T-helper 22 cell (primary cell): ENCODE results near the gene LNPEP.
A peak's percentile ranks its signal among the peaks of the same experiment; 100 is the strongest.
"Not testable (repeated sequence)": the region's sequence is repeated elsewhere in the genome, so short reads cannot be mapped to it uniquely, and the experiment has no call there.

Experiments used
- DNase-seq: peaks from one replicate; pipeline ENCODE4 v3.0.0-alpha.2; 2020; ENCODE audit warnings: low read depth

The LNPEP gene

DNA sequence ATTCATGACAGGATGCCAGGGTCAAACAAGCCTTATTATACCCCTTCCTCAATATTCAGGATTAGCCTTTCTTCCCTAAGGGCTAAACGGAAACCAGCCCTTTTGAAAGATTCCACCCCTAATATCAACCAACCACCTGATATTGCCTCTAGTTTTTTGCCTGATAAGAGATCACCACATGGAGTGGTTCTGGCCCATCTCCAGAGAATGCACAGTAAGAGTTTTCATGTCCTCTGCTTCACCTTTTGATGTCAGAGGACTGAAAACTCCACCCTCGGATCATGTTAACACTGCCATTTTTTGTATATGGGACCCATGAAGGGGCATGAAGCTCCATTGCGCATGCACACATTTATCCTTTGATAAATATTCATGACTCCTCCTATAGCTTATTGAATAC, 5.8 kb upstream of the LNPEP start:
- no peak for DNase-seq

GRCh38 chr5:96930589-96930988, 5.3 kb upstream of the LNPEP start:
- DNase-seq: no peak

- not testable (repeated sequence) for DNase-seq
Observed at GRCh38 chr5:96931037-96931436, 4.8 kb upstream of the LNPEP start.

DNA sequence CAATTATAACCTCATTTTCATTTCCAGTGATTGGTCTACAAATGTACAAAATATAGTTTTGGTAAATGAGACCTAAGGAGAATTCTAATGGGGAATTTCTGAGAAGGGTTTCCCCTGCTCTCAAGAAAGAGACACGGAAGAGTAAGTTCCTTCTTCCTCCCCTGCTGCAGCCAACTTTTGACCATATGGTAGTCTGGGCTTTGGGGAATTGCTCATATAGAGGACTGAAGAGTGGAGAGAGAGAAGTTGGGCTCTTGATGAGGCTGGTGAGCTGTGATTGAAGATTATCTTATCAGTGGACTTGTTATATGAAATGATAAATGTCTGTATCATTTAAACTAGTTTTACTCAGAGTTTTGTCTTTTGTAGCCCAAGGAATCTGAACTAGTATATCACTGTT, 4.3 kb upstream of the LNPEP start:
- DNase-seq: no peak

DNA sequence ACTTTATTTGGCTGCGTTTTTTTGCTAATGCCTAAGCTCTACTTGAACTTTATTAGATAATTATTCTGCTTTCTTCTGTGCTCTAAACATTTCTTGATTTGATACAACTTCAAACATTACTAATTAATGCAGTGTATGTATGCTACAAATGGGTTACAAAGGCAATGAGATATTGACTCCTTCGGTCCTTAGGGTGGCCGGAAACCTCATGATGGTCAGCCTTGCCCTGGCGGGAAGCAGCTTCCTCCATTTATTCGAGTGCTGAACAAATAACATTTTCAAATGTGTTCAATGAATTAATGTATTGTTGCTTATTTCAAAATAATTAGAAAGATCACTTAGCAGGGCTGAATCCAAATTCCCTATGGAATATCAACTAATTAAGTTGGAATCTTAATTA, 3.9 kb upstream of the LNPEP start:
- DNase-seq: no peak

- DNase-seq: no peak
Observed at GRCh38 chr5:96933764-96934707, 1.8 kb upstream of the LNPEP start.

GRCh38 chr5:96934708-96935558, 947 bp upstream of the LNPEP start:
- peak; percentile 89 for DNase-seq

DNA sequence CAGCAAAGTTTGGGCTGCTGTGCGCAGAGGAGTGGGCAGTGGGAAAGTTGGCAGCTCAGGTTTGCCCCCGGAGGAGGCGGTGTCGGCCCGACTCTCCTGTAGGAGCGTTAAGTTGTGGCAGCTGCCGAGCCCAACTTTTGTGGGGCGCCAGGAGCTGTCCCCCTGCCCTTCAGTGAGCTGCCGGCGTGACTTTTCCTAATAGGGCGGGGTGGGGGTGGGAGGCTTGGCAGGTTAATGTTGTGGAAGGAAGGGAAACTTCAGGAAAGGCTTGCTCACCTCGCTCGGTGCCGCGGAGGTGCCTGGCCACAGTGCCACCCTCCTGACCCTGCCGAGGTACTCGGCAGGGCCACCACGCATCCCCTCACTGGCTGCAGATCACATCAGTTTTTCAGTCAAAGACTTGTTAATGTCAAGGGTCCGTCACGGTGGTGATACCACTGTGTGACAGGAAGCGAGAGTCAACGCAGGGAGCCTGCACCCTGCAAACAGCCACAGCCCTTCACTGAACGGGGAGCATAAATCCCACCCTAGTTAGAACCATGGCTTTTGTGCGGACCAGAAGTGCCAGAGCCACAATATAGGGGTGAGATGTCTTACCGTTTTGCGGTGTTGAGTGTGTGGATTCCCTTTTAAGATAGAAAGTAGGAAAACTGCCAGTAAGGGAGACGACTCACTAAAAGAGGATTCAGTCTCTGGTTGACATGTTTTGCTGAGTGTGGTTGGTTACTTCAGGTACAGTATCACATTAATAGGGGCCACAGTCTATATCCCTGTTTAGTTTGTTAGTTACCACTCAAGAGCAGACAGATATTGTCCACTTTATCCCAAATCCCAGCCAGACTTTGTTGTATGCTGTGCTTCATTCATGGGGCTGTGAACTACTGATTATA, 796 bp downstream of the LNPEP start:
- DNase-seq: peak; percentile 24

DNA sequence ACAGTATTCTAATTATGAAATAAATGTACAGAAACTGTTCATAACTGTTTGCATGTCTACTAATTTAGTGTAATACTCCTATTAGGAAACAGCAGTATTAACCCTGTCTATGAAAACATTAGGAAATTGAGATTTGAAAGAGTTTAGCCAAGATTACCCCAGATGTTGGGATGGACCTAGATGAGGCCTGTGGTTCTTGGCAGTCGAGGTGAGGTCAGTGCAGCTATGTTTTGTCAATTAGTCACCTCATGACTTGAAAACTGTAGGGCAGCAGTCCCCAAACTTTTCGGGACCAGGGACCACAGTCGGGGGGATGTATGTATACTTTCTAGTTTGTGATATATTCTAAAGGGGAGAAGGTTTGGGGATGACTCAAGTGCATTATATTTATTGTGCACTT, 4.7 kb downstream of the LNPEP start:
- DNase-seq: no peak

DNA sequence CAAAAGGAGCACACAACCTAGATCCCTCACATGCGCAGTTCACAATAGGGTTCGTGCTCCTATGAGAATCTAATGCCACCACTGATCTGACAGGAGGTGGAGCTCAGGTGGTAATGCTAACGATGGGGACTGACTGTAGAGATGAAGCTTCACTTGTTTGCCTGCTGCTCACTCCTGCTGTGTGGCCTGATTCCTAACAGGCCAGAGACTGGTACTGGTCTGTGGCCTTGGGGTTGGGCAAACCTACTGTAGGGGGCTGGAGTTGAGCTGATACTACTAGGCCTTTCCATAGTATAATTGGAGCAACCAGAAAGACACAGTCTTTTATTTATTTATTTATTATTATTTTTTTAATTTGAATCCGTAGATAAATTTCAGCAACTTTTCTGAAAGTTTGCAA, 5.3 kb downstream of the LNPEP start:
- no peak for DNase-seq

DNA sequence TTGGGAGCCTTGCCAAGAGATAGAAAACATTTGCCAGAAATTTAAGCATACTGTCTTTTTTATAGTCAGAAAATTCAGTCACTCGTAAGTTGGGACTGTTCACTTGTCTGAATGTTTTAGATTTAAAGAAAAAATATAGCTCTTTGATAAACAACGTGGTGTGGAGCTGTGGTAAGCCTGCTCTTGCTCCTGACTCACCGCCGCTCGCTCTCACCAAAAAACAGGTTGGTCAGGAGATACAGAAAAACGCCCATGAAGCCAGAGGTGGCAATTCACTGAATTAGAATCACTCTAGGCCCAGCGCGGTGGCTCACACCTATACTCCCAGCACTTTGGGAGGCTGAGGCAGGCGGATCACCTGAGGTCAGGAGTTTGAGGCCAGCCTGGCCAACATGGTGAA, 6.2 kb downstream of the LNPEP start:
- no peak for DNase-seq

- DNase-seq: no peak
Observed at GRCh38 chr5:96942911-96943310, 7.0 kb downstream of the LNPEP start.

DNA sequence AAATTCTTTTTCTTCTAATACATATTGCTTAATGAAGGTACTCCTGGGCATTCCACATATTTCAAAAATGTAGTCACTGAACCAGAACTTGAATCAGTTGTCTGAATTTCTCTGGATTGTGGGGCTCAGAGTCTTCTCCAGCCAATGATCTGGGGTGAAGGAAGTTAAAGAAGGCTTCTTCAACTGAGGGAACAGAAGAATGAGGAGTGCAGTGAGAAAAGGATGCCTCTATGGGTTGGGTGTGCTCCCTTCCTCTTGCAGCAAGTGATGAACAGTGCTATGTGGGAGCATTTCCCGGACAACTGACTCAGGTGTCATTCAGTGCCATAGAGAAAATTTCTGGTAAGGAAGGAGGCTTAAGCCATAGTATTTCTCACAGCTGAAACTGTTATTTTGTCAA, 7.9 kb downstream of the LNPEP start:
- DNase-seq: no peak

DNA sequence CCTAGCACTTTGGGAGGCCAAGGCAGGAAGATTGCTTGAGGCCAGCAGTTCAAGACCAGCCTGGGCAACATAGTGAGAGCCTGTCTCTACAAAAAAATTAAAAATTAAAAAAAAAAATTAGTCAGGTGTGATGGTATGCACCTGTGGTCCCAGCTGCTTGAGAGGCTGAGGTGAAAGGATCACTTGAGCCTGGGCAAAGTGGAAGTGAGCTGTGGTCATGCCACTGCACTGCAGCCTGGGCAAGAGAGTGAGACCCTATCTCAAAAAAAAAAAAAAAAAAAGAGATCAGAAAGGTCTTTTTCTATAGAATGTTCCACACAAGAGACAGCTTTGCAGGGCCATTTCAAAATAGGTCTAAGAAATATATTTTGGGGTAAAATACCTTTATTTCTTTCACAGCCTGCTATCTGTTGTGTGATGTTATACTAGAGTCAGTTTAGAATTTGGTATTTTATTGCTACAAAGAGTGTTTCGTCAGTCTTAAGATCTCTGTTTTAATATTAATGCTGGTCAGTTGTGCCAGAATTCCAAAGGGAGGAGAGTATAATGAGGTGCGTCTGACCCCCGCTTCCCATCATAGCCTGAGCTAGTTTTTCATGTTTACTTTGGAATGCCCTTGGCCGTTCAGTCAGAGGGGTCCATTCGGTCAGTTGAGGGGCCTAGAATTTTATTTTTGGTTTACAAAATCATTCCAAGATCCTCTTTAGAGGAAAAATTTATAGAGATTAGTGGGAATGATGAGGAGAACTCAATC, 9.4 kb downstream of the LNPEP start:
- no peak for DNase-seq

- DNase-seq: no peak
Observed at GRCh38 chr5:96946381-96946780, 10.5 kb downstream of the LNPEP start.

- DNase-seq: no peak
Observed at GRCh38 chr5:96952118-96952750, 16.4 kb downstream of the LNPEP start.

- DNase-seq: no peak
Observed at GRCh38 chr5:96952974-96953730, 17.3 kb downstream of the LNPEP start.

GRCh38 chr5:96957254-96958049, 21.6 kb downstream of the LNPEP start:
- no peak for DNase-seq

DNA sequence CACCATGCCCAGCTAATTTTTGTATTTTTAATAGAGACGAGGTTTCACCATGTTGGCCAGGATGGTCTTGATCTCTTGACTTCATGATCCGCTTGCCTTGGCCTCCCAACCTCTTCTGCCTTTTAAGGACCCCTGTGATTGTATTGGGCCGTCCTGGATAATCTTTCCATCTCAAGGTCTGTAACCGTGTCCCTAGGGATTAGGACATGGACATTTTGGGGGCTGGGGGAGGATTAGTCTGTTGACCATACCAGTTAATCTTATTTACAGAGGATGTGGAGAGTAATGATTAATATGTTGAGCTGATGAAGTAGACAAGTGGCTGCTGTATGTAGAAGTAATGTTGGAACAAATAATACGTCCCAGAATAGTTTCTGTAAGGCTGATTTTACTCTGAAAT, 23.1 kb downstream of the LNPEP start:
- DNase-seq: no peak
